ENCODE measurements around the gene DDX1. TPM values are rescaled to one million over a fixed set of nuclear protein-coding genes. Genes with fewer than 3 reads are reported as not detected.
"Not testable (repeated sequence)": the region's sequence is repeated elsewhere in the genome, so short reads cannot be mapped to it uniquely, and the experiment has no call there.

DDX1 gene
- polyA plus RNA-seq, 1 donor, result 87.8 TPM

- DNase-seq, result no peak
Observed at GRCh38 chr2:15677141-15677843, 85.6 kb downstream of the DDX1 start.

GRCh38 chr2:15678346-15678745 lies 86.7 kb downstream of the DDX1 start:
- DNase-seq, result no peak

- DNase-seq, result no peak
Observed at GRCh38 chr2:15678909-15679308, 87.2 kb downstream of the DDX1 start.

GRCh38 chr2:15679386-15679924 lies 87.8 kb downstream of the DDX1 start:
- DNase-seq, result no peak

DNA sequence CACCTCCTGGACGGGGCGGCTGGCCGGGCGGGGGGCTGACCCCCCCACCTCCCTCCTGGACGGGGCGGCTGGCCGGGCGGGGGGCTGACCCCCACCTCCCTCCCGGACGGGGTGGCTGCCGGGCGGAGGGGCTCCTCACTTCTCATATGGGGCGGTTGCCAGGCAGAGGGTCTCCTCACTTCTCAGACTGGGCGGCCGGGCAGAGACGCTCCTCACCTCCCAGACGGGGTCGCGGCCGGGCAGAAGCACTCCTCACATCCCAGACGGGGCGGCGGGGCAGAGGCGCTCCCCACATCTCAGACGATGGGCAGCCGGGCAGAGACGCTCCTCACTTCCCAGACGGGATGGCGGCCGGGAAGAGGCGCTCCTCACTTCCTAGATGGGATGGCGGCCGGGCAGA lies 88.5 kb downstream of the DDX1 start:
- DNase-seq, result not testable (repeated sequence)

Other genes with a start within 250 kb of the DDX1 start
- 35.5 TPM for gene NBAS, start 30.5 kb upstream of the DDX1 start, polyA plus RNA-seq (ENCODE audit: insufficient read length)

Measured in hindlimb muscle (tissue), 1 donor.